ENCODE results near the gene LRP5. TPM values are rescaled to one million over a fixed set of nuclear protein-coding genes. Genes with fewer than 3 reads are reported as not detected.

Gene LRP5
- total and polyA plus RNA-seq, 9 donors: 3.1 to 63.8 (median 47.2) TPM

- Histone ChIP-seq H3K4me3 (no peak overlapping the region), H3K4me1 (ENCODE audit: insufficient read depth) (peaks cover 7% of the 10 kb centered on the region), H3K9me3 (no peaks in the 10 kb centered on the region), H3K27ac (no peak overlapping the region), H3K27me3 (no peaks in the 10 kb centered on the region), H3K36me3 (no peaks in the 10 kb centered on the region)
- no peak for TF ChIP-seq POLR2A (IDR thresholded peaks at IDR 0.05)
- no peak for TF ChIP-seq EP300 (IDR thresholded peaks at IDR 0.05)
- TF ChIP-seq CTCF (IDR thresholded peaks at IDR 0.05): no peak
- WGBS, 3 donors: 88 to 91% (median 91%) methylated on average over 7 to 10 of the region's 10 CpGs
- intact Hi-C loops (cut with DNase I): loop anchor here in 1 of 4 donors (10.0 kb wide), 1 partner anchor 60 kb away; no protein-coding TSS in a partner anchor
- DNase-seq: no peak
These were observed 12.3 kb downstream of the LRP5 start for GRCh38 chr11:68324695-68325094.

GRCh38 chr11:68325183-68325906 lies 13.0 kb downstream of the LRP5 start:
- H3K4me1 ChIP-seq (ENCODE audit: insufficient read depth): peaks cover 12% of the 10 kb centered on the region
- 80 to 90% (median 82%) methylated on average over 15 to 18 of the region's 18 CpGs for WGBS, 3 donors
- H3K9me3 ChIP-seq: no peaks in the 10 kb centered on the region
- TF ChIP-seq EP300 (IDR thresholded peaks at IDR 0.05) (no peak), CTCF (IDR thresholded peaks at IDR 0.05) (no peak), POLR2A (IDR thresholded peaks at IDR 0.05) (no peak)
- no peak for DNase-seq
- no peaks in the 10 kb centered on the region for H3K27me3 ChIP-seq
- H3K4me3 ChIP-seq: no peak overlapping the region
- H3K27ac ChIP-seq: no peak overlapping the region
- H3K36me3 ChIP-seq: no peaks in the 10 kb centered on the region
- intact Hi-C loops (cut with DNase I): loop anchor here in 1 of 4 donors (10.0 kb wide), 1 partner anchor 59 kb away; no protein-coding TSS in a partner anchor

- H3K4me3 ChIP-seq: no peak overlapping the region
- intact Hi-C loops (cut with DNase I): loop anchor here in 1 of 4 donors (10.0 kb wide), 1 partner anchor 59 kb away; no protein-coding TSS in a partner anchor
- WGBS, 3 donors: 86 to 93% (median 89%) methylated on average over 13 of the region's 13 CpGs
- H3K27ac ChIP-seq: no peak overlapping the region
- no peaks in the 10 kb centered on the region for H3K9me3 ChIP-seq
- H3K27me3 ChIP-seq: no peaks in the 10 kb centered on the region
- no peaks in the 10 kb centered on the region for H3K36me3 ChIP-seq
- H3K4me1 ChIP-seq (ENCODE audit: insufficient read depth): peaks cover 15% of the 10 kb centered on the region
- DNase-seq: no peak
- TF ChIP-seq POLR2A (IDR thresholded peaks at IDR 0.05): no peak
- TF ChIP-seq EP300 (IDR thresholded peaks at IDR 0.05): no peak
- TF ChIP-seq CTCF (IDR thresholded peaks at IDR 0.05): no peak
These were observed 13.5 kb downstream of the LRP5 start for GRCh38 chr11:68325907-68326220.

GRCh38 chr11:68326334-68327215 lies 14.2 kb downstream of the LRP5 start:
- H3K4me1 ChIP-seq (ENCODE audit: insufficient read depth): peaks cover 20% of the 10 kb centered on the region
- TF ChIP-seq CTCF (IDR thresholded peaks at IDR 0.05): no peak
- no peak for TF ChIP-seq EP300 (IDR thresholded peaks at IDR 0.05)
- no peak for TF ChIP-seq POLR2A (IDR thresholded peaks at IDR 0.05)
- no peak overlapping the region for H3K27ac ChIP-seq
- no peaks in the 10 kb centered on the region for H3K36me3 ChIP-seq
- no peaks in the 10 kb centered on the region for H3K9me3 ChIP-seq
- no peak for DNase-seq
- WGBS, 3 donors: 89 to 91% (median 90%) methylated on average over 26 to 28 of the region's 28 CpGs
- no peak overlapping the region for H3K4me3 ChIP-seq
- H3K27me3 ChIP-seq: no peaks in the 10 kb centered on the region
- intact Hi-C loops (cut with DNase I): loop anchor here in 1 of 4 donors (10.0 kb wide), 1 partner anchor 58 kb away; no protein-coding TSS in a partner anchor

Data from ovary (tissue), 9 donors.